ENCODE results near the gene ETHE1.

DNA sequence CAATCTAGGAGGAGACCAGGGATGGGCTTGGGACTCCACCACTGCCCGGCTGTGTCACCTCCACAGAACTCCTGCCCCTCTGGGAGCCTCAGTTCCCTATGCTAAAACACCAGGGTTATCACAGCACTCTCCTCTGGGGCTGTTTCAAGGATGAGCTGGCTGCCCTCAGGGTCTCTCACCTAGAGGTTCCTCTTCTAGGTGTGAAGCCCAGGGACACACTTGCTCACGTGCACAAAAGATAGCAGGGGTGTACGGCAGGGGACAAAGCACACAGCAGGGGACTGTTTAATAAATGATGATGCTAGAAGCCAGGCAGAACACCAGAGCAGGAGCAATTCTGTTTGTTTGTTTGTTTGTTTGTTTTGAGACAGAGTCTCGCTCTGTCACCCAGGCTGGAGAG lies 44.8 kb downstream of the ETHE1 start:
- TF ChIP-seq, protein P1, sequence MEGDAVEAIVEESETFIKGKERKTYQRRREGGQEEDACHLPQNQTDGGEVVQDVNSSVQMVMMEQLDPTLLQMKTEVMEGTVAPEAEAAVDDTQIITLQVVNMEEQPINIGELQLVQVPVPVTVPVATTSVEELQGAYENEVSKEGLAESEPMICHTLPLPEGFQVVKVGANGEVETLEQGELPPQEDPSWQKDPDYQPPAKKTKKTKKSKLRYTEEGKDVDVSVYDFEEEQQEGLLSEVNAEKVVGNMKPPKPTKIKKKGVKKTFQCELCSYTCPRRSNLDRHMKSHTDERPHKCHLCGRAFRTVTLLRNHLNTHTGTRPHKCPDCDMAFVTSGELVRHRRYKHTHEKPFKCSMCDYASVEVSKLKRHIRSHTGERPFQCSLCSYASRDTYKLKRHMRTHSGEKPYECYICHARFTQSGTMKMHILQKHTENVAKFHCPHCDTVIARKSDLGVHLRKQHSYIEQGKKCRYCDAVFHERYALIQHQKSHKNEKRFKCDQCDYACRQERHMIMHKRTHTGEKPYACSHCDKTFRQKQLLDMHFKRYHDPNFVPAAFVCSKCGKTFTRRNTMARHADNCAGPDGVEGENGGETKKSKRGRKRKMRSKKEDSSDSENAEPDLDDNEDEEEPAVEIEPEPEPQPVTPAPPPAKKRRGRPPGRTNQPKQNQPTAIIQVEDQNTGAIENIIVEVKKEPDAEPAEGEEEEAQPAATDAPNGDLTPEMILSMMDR (IDR thresholded peaks at IDR 0.05; ENCODE audit: low read depth, low read length): no peak
- TF ChIP-seq MAX (IDR thresholded peaks at IDR 0.05; ENCODE audit: low read depth, low read length) (no peak), POLR2A (IDR thresholded peaks at IDR 0.05; ENCODE audit: extremely low read depth, insufficient read length) (no peak), MYC (IDR thresholded peaks at IDR 0.05; ENCODE audit: low read depth, low read length) (no peak)

Data from NB4 (cell line).